ENCODE results near the gene TNFRSF1B. TPM values are rescaled to one million over a fixed set of nuclear protein-coding genes. Genes with fewer than 3 reads are reported as not detected.

Gene TNFRSF1B
- total and polyA plus RNA-seq, 2 of the 8 experiments (the other 6 are each of a cell fraction or from before 2014, with no cell fraction given), result 1.7 to 2.9 TPM

GRCh38 chr1:12140515-12141162 lies 26.2 kb upstream of the TNFRSF1B start:
- no peak overlapping the region for H3K4ac ChIP-seq (replicated peaks; ENCODE audit: insufficient read length, low read depth, low read length)
- H3K9me3 ChIP-seq (ENCODE audit: insufficient read depth in 2 of 2, low read depth in 1 of 2, low read length in 1 of 2), result no peaks in the 10 kb centered on the region
- FAIRE-seq, result no peak
- H3K27me3 ChIP-seq (replicated peaks in 1 of 4; ENCODE audit: control insufficient read depth in 3 of 4, extremely low read depth in 1 of 4, insufficient read depth in 3 of 4, low read length in 3 of 4), result no peaks in the 10 kb centered on the region
- H2BK15ac ChIP-seq (ENCODE audit: low read length), result no peak overlapping the region
- H3K36me3 ChIP-seq (ENCODE audit: control insufficient read depth in 2 of 4, insufficient read depth in 4 of 4, low read length in 3 of 4), result peaks cover 0 to 4% (median 0%) of the 10 kb centered on the region in 4 experiments; a peak in 2 of 8 replicates
- no peak overlapping the region for H4K8ac ChIP-seq (ENCODE audit: extremely low read depth, insufficient read depth, low read length)
- no peaks in the 10 kb centered on the region for H3K4me1 ChIP-seq (replicated peaks in 1 of 4; ENCODE audit: control insufficient read depth in 3 of 4, insufficient read depth in 4 of 4, low read length in 3 of 4)
- H2AK5ac ChIP-seq (ENCODE audit: low read depth, low read length), result no peak overlapping the region
- no peak overlapping the region for H2BK5ac ChIP-seq (ENCODE audit: low read depth, low read length)
- no peaks in the 10 kb centered on the region for H3K23me2 ChIP-seq (ENCODE audit: low read depth, low read length)
- H2BK20ac ChIP-seq (ENCODE audit: low read length), result no peak overlapping the region
- H4K5ac ChIP-seq (ENCODE audit: insufficient read length, low read depth, low read length), result no peak overlapping the region
- DNase-seq (ENCODE audit: low read depth in 1 of 2, low spot score in 2 of 2), result no peak
- no peak overlapping the region for H3K9ac ChIP-seq (replicated peaks in 1 of 4; ENCODE audit: extremely low read depth in 1 of 4, low read depth in 3 of 4, low read length in 3 of 4)
- no peak overlapping the region for H3K56ac ChIP-seq (replicated peaks; ENCODE audit: insufficient read length, low read depth, low read length)
- no peak overlapping the region for H4K91ac ChIP-seq (replicated peaks; ENCODE audit: insufficient read length, low read length)
- 83% methylated on average over 9 of the region's 12 CpGs; no CpG with 5 or more reads in 1 of the 2 experiments for WGBS, 2 experiments (ENCODE audit: extremely low coverage in 1 of 2, insufficient coverage in 1 of 2, insufficient read length in 1 of 2, insufficient replicate concordance in 2 of 2, low coverage in 1 of 2, low lambda C conversion rate in 2 of 2, missing lambda C conversion rate in 1 of 2)
- no peaks in the 10 kb centered on the region for H3K79me1 ChIP-seq (ENCODE audit: low read depth, low read length)
- no peak overlapping the region for H2BK12ac ChIP-seq (ENCODE audit: low read depth, low read length)
- H3K4me3 ChIP-seq (ENCODE audit: extremely low read depth in 1 of 4, insufficient read depth in 2 of 4, low read depth in 3 of 4, low read length in 4 of 4), result no peak overlapping the region
- no peaks in the 10 kb centered on the region for H3K79me2 ChIP-seq (ENCODE audit: control insufficient read depth in 1 of 2, insufficient read depth in 2 of 2, low read length in 2 of 2)
- H2AFZ ChIP-seq (ENCODE audit: low read length), result no peak overlapping the region
- H3K18ac ChIP-seq (ENCODE audit: extremely low read depth, low read length), result no peak overlapping the region
- H3K23ac ChIP-seq (ENCODE audit: insufficient read length), result no peak overlapping the region
- ChIA-PET CTCF (ENCODE audit: partially characterized antibody) (interaction anchor here (0.6 to 6.8 kb wide), 9 partner anchors 11 to 302 kb away, joined by 3 to 66 read pairs (median 3); no protein-coding TSS in a partner anchor), POLR2A (ENCODE audit: partially characterized antibody) (interaction anchor here (1.6 kb wide), 1 partner anchor 16 kb away, joined by 8 read pairs; no protein-coding TSS in a partner anchor)
- no peak overlapping the region for H3K4me2 ChIP-seq (ENCODE audit: insufficient read depth in 1 of 2, low read depth in 2 of 2, low read length in 2 of 2)
- H3K27ac ChIP-seq (ENCODE audit: low read depth, low read length), result no peak overlapping the region
- H3K14ac ChIP-seq (ENCODE audit: insufficient read length), result no peak overlapping the region
- peaks cover 0 to 4% of the 10 kb centered on the region in 2 experiments for H4K20me1 ChIP-seq (replicated peaks in 1 of 2; ENCODE audit: control insufficient read depth in 1 of 2, insufficient read depth in 2 of 2, low read length in 2 of 2)
- no peak overlapping the region for H2BK120ac ChIP-seq (replicated peaks; ENCODE audit: low read depth, low read length)
- no peak for TF ChIP-seq POLR2A (IDR thresholded peaks at IDR 0.05; ENCODE audit: control extremely low read depth in 1 of 2, low read depth in 2 of 2, low read length in 2 of 2)
- no peak for TF ChIP-seq SUZ12 (IDR thresholded peaks at IDR 0.05; ENCODE audit: low read length)
- no peak for TF ChIP-seq FOSL1 (IDR thresholded peaks at IDR 0.05; ENCODE audit: insufficient read depth, low read depth, low read length)
- no peak for TF ChIP-seq SRF (IDR thresholded peaks at IDR 0.05; ENCODE audit: low read depth, low read length)
- no peak for TF ChIP-seq ZNF274 (IDR thresholded peaks at IDR 0.05; ENCODE audit: borderline replicate concordance, extremely low read depth, low read length)
- no peak for TF ChIP-seq TCF12 (IDR thresholded peaks at IDR 0.05; ENCODE audit: low read depth, low read length)
- TF ChIP-seq, protein P1, sequence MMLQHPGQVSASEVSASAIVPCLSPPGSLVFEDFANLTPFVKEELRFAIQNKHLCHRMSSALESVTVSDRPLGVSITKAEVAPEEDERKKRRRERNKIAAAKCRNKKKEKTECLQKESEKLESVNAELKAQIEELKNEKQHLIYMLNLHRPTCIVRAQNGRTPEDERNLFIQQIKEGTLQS (IDR thresholded peaks at IDR 0.05; ENCODE audit: insufficient read depth, low read depth, low read length), result no peak
- no peak for TF ChIP-seq SAP30 (IDR thresholded peaks at IDR 0.05; ENCODE audit: insufficient read depth, insufficient replicate concordance, low read length)
- no peak for TF ChIP-seq TEAD4 (IDR thresholded peaks at IDR 0.05; ENCODE audit: low read depth, low read length)
- TF ChIP-seq CHD2 (IDR thresholded peaks at IDR 0.05; ENCODE audit: low read length), result no peak
- TF ChIP-seq GABPA (IDR thresholded peaks at IDR 0.05; ENCODE audit: borderline replicate concordance, insufficient read depth, low read length), result no peak
- no peak for TF ChIP-seq EZH2 (IDR thresholded peaks at IDR 0.05; ENCODE audit: low read depth, low read length, severe bottlenecking)

All from H1 (cell line).